HG02623 (cell line): Measurements from ENCODE around the gene QRICH2.
"Not testable (repeated sequence)": the region's sequence is repeated elsewhere in the genome, so short reads cannot be mapped to it uniquely, and the experiment has no call there.

ENCODE experiments used
- ATAC-seq: cut with Tn5 transposase; IDR thresholded peaks from one replicate; pipeline ENCODE4 v1.9.1; 2021; ENCODE audit warnings: moderate library complexity; ENCODE audit not compliant: unreplicated experiment

Gene QRICH2

GRCh38 chr17:76233588-76234353, 74.3 kb downstream of the QRICH2 start:
- ATAC-seq, result no peak

- no peak for ATAC-seq
These were observed 75.7 kb downstream of the QRICH2 start for GRCh38 chr17:76232342-76232741.

- ATAC-seq, result not testable (repeated sequence)
These were observed 81.3 kb downstream of the QRICH2 start for GRCh38 chr17:76226749-76227148.

- ATAC-seq, result not testable (repeated sequence)
These were observed 82.5 kb downstream of the QRICH2 start for GRCh38 chr17:76225373-76226086.
